Hematopoietic multipotent progenitor cell treated with erythropoietin and hydrocortisone succinate and interleukin-3 and kit ligand, for 8 days (in vitro differentiated cells): Measurements from ENCODE around the gene PCSK9.
"Not testable (repeated sequence)": the region's sequence is repeated elsewhere in the genome, so short reads cannot be mapped to it uniquely, and the experiment has no call there.

ENCODE experiments used
- DNase-seq: peaks from one replicate; pipeline ENCODE4 v3.0.0-alpha.2; 2015

PCSK9 gene

DNA sequence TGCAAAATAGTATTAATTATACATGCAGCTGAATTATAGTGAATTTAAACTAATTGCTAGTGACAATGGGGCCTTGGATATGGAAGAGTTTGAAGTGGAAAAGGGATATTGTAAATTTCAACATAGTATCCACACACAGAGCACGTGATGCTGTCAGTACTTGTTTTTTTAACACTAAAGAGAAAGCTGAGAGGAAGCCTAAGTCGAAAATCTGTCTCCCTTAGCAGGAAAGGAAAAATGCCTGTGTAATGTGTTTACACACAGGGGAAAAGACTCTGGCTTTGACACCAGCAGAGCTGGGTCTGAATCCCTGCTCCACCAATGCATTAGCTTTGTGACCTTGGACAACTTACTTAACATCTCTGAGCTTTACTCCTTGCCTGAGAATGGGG, 42.6 kb downstream of the PCSK9 start:
- no peak for DNase-seq

DNA sequence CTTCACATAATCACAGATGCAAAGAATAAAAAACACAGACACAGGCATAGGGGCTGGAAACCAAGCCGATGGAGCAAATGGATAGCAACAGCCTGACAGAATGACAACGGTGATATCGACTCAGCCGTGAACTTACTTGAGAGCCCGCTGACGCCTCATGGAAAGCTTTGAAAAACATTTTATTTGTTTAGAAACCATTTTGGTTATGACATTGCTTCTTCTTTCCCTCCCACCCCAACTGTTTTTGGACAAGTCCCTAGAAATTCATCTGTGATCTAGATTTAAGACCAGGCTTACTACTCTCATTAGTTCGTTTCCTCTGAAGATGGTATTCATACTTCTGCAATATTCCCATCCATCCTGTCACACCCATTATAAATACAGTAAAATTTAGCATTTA, 44.9 kb downstream of the PCSK9 start:
- DNase-seq = no peak

DNA sequence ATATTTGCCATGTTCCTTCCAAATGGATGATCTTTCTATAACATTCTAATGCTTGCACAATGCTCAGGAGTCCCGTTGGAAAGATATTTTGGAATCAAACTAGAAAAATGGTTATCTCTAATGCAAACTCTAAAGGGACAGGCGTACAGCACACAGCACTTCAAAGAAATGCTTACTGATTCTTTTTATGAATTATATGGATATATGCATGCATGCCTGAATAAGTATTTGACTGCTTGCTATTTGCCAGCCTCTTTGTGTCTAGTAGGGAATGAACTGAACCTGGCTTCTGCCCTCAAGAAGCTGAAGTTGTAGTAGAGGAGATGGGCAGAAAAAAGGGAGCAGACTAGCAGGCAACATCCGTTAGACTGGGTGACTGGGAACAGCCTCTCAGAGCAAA, 48.1 kb downstream of the PCSK9 start:
- DNase-seq = no peak

DNA sequence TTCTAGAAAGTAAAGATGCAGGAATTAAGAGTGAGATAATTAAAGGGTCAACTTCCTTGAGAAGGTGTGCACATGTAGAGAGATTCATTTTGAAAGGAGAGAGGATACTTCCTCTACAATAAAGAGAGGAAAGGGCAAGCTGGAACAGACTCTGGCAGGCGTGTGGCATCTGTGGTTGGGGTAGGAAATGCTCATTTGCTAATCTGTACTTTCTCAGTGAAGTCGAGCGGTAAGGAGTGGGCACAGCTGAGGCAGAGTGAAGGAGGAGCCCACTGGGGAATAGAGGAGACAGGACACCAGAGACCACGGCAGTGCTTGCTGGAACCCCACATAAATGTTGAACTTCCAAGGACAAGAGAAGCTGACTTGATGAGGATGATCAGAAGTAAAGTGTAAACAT, 49.1 kb downstream of the PCSK9 start:
- no peak for DNase-seq

DNA sequence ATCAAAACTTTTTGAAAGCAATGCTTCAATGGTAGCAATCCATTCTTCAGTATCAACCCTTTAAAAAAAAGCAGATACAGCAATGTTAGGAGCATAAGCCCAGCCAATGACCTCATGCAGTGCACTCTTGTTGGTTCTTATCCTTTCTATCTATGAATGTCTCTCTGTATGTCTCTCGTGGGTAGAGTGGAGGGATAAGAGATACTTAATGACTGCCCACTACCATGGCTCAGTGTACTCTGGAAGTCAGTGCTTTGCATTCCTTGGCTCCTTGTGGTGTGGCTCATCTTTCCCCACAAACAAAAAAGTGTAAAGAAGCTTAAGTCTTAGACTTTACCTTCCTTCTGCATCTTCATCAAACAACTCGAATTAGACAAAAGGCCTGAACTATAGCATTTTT, 50.3 kb downstream of the PCSK9 start:
- no peak for DNase-seq

DNA sequence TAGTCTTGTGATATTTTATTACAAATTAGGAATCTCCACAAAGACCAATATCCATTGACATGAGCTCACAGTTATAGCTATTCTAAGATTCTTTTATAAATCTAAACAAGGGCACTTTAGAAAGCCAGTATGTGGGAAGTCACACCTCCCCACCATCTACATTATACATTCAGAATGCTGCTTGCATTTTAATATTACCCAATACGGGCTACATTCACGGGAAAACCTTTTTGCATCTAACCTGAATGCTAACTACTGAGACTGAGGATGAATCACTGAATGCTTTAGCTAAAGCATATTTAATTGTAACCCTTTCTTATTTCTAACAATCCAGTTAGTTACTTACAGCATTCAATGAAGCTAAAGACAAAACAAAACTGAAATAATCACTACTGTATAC, 53.1 kb downstream of the PCSK9 start:
- no peak for DNase-seq

DNA sequence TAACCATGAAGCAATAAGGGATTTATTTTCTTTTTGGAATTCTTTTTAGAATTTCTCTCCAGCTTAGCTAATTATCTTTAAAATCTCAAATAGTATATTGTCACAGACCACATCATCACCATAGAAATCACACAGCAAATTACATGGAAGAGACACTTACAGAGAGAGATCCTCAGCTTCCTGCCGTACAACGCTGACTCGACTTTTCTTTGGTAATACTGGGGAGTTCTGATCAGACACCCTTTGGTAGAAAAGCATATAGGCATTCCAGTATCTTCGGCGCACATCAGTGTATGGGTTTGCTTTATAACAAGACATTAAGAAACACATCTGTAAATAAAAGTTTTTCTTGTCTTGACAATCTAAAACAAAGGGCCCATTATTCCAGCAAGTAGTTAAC, 55.7 kb downstream of the PCSK9 start:
- no peak for DNase-seq

DNA sequence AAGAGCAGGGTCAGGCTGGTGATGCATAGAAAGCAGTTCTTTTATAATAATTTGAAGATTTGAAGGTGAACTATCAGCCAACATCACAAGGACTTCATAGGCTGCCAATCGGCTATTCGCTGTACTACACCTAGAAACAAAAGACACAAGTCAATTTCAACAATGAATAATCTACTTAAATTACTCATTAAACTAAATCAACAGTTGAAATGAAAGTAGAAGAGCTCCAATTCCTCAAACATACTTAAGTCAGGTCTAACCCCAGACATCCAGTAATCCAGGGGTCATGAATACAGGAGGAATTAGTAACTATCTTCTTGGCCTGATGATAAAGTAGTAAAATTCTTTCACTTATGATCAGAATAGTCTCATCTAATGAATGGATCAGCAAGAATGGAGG, 64.5 kb downstream of the PCSK9 start:
- no peak for DNase-seq

DNA sequence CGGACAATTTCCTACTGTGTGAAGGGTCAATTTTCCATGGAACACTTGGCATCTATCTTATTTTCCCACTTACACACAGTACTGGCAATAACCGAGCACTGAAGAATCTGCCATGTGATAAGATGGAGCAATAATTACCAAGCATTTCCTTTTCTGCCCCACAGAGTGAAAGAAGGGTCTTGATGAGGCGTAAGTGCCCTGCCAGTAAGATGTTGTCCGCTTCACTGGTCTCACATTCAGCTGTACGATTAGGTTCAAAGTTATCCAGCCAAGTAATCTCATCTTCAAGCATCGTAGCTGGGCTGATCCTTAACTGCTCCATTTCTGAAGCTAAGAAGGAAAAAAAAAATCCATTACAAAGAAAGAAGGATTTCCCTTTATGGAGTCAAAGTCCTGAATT, 67.8 kb downstream of the PCSK9 start:
- DNase-seq = no peak

DNA sequence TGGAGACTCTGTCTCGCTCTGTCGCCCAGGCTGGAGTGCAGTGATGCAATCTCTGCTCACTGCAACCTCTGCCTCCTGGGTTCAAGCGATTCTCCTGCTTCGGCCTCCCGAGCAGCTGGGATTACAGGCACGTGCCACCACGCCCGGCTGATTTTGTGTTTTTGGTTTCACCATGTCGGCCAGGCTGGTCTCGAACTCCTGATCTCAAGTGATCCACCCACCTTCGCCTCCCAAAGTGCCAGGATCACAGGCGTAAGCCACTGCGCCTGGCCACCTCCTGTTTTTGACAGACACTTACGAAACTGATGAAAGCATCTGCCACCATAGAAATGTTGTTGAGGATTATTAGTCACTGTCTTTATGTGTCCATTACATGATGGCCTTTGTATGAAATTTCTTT, 69.7 kb downstream of the PCSK9 start:
- DNase-seq = not testable (repeated sequence)
